ENCODE results near the gene PICALM.

Gene PICALM

GRCh38 chr11:85937835-85938234 lies 131.0 kb downstream of the PICALM start:
- H3K27me3 ChIP-seq (ENCODE audit: insufficient read depth, low read length, poor library complexity), result no peaks in the 10 kb centered on the region
- no peaks in the 10 kb centered on the region for H3K79me2 ChIP-seq (ENCODE audit: insufficient read depth, low read length)
- ATAC-seq (ENCODE audit: insufficient read depth, low read depth), result no peak
- TF ChIP-seq CTCF (IDR thresholded peaks at IDR 0.05; ENCODE audit: borderline replicate concordance, extremely low read depth, low read length, poor library complexity, severe bottlenecking), result no peak
- no peak for TF ChIP-seq EZH2 (IDR thresholded peaks at IDR 0.05; ENCODE audit: borderline replicate concordance, low read depth, low read length, severe bottlenecking)
- no peaks in the 10 kb centered on the region for H3K36me3 ChIP-seq (ENCODE audit: insufficient read depth, low read length)
- peaks cover 3% of the 10 kb centered on the region for H3K9me3 ChIP-seq (ENCODE audit: insufficient read depth, low read length, severe bottlenecking)
- H3K9ac ChIP-seq (ENCODE audit: low read depth, low read length), result no peak overlapping the region
- no peak overlapping the region for H2AFZ ChIP-seq (ENCODE audit: low read depth, low read length)
- no peak overlapping the region for H3K4me3 ChIP-seq (ENCODE audit: low read depth in 1 of 2, low read length in 2 of 2)
- no peaks in the 10 kb centered on the region for H3K4me1 ChIP-seq (ENCODE audit: insufficient read depth, low read length)
- H3K4me2 ChIP-seq (ENCODE audit: insufficient read depth, low read length), result no peak overlapping the region
- H4K20me1 ChIP-seq (ENCODE audit: insufficient read depth, low read length), result no peaks in the 10 kb centered on the region
- no peak overlapping the region for H3K27ac ChIP-seq (ENCODE audit: low read length)
- no peak for DNase-seq

- Histone ChIP-seq H4K20me1 (ENCODE audit: insufficient read depth, low read length) (no peaks in the 10 kb centered on the region), H3K4me3 (ENCODE audit: low read depth in 1 of 2, low read length in 2 of 2) (no peak overlapping the region), H3K27ac (ENCODE audit: low read length) (no peak overlapping the region), H2AFZ (ENCODE audit: low read depth, low read length) (no peak overlapping the region), H3K79me2 (ENCODE audit: insufficient read depth, low read length) (no peaks in the 10 kb centered on the region), H3K4me2 (ENCODE audit: insufficient read depth, low read length) (no peak overlapping the region), H3K9ac (ENCODE audit: low read depth, low read length) (no peak overlapping the region), H3K4me1 (ENCODE audit: insufficient read depth, low read length) (no peaks in the 10 kb centered on the region), H3K9me3 (ENCODE audit: insufficient read depth, low read length, severe bottlenecking) (peaks cover 3% of the 10 kb centered on the region), H3K36me3 (ENCODE audit: insufficient read depth, low read length) (no peaks in the 10 kb centered on the region), H3K27me3 (ENCODE audit: insufficient read depth, low read length, poor library complexity) (no peaks in the 10 kb centered on the region)
- DNase-seq (no peak), ATAC-seq (ENCODE audit: insufficient read depth, low read depth) (no peak)
- no peak for TF ChIP-seq EZH2 (IDR thresholded peaks at IDR 0.05; ENCODE audit: borderline replicate concordance, low read depth, low read length, severe bottlenecking)
- no peak for TF ChIP-seq CTCF (IDR thresholded peaks at IDR 0.05; ENCODE audit: borderline replicate concordance, extremely low read depth, low read length, poor library complexity, severe bottlenecking)
Measured at GRCh38 chr11:85935751-85936150, 133.1 kb downstream of the PICALM start.

GRCh38 chr11:85934596-85935169 lies 134.2 kb downstream of the PICALM start:
- H3K27ac ChIP-seq (ENCODE audit: low read length), result no peak overlapping the region
- no peak overlapping the region for H3K9ac ChIP-seq (ENCODE audit: low read depth, low read length)
- no peak overlapping the region for H3K4me3 ChIP-seq (ENCODE audit: low read depth in 1 of 2, low read length in 2 of 2)
- H2AFZ ChIP-seq (ENCODE audit: low read depth, low read length), result no peak overlapping the region
- no peaks in the 10 kb centered on the region for H3K27me3 ChIP-seq (ENCODE audit: insufficient read depth, low read length, poor library complexity)
- peaks cover 3% of the 10 kb centered on the region for H3K9me3 ChIP-seq (ENCODE audit: insufficient read depth, low read length, severe bottlenecking)
- no peaks in the 10 kb centered on the region for H3K36me3 ChIP-seq (ENCODE audit: insufficient read depth, low read length)
- H4K20me1 ChIP-seq (ENCODE audit: insufficient read depth, low read length), result no peaks in the 10 kb centered on the region
- TF ChIP-seq EZH2 (IDR thresholded peaks at IDR 0.05; ENCODE audit: borderline replicate concordance, low read depth, low read length, severe bottlenecking) (no peak), CTCF (IDR thresholded peaks at IDR 0.05; ENCODE audit: borderline replicate concordance, extremely low read depth, low read length, poor library complexity, severe bottlenecking) (no peak)
- no peak overlapping the region for H3K4me2 ChIP-seq (ENCODE audit: insufficient read depth, low read length)
- H3K79me2 ChIP-seq (ENCODE audit: insufficient read depth, low read length), result no peaks in the 10 kb centered on the region
- ATAC-seq (ENCODE audit: insufficient read depth, low read depth), result no peak
- no peaks in the 10 kb centered on the region for H3K4me1 ChIP-seq (ENCODE audit: insufficient read depth, low read length)
- no peak for DNase-seq
